ENCODE measurements around the gene KRTAP10-8.

GRCh38 chr21:44599264-44600029, 12.4 kb upstream of the KRTAP10-8 start:
- no peak for TF ChIP-seq CTCF (IDR thresholded peaks at IDR 0.05)
- no peak for TF ChIP-seq POLR2AphosphoS5 (IDR thresholded peaks at IDR 0.05)
- no peak for TF ChIP-seq POLR2A (IDR thresholded peaks at IDR 0.05)
